ENCODE measurements around the gene ACR. TPM values are rescaled to one million over a fixed set of nuclear protein-coding genes. Genes with fewer than 3 reads are reported as not detected.
A peak's percentile ranks its signal among the peaks of the same experiment; 100 is the strongest.

The ACR gene
- polyA plus RNA-seq, 5 donors = 0.26 to 0.54 (median 0.37) TPM

DNA sequence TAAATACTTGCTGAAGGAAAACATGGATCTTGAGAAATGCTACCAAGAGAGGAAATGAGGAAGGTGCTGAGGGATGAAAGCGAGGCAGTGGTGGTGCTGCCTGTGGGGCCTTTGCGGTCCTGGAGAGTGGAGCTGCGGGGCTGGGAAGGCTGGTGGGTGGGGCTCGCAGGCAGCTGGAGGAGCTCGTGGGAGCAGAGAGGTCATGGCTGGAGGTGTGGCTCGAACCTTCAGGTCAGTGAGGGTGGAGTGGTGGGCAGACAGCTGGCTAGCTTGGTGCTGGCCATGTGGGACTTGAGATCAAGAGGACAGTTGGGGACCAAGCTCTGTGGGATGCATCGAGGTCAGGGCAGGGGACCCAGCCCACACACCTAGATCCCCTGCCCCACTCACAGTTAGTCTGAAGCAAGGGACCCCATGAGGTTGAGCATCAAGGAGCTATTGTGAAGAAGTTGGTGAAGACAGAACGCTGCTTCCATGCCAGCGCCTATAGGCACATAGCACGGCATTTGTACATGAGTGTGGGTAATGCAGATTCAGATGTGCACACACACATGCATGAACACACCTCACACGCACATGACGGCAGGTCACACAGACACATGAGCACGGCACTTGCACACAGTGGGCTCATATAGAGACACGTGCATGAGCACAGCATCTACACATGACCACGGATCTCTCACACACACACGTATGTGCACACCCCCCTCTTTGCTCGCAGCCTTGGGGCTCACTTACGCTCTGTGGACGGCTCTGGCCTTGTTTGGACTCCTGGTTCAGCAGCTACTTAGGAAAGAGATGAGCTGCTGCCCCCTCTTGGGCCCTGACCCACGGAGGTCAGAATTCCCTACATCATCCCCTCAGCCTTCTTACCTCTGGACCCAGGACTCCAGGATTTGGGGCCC is 34.9 kb upstream of the ACR start:
- DNase-seq = no peak

DNA sequence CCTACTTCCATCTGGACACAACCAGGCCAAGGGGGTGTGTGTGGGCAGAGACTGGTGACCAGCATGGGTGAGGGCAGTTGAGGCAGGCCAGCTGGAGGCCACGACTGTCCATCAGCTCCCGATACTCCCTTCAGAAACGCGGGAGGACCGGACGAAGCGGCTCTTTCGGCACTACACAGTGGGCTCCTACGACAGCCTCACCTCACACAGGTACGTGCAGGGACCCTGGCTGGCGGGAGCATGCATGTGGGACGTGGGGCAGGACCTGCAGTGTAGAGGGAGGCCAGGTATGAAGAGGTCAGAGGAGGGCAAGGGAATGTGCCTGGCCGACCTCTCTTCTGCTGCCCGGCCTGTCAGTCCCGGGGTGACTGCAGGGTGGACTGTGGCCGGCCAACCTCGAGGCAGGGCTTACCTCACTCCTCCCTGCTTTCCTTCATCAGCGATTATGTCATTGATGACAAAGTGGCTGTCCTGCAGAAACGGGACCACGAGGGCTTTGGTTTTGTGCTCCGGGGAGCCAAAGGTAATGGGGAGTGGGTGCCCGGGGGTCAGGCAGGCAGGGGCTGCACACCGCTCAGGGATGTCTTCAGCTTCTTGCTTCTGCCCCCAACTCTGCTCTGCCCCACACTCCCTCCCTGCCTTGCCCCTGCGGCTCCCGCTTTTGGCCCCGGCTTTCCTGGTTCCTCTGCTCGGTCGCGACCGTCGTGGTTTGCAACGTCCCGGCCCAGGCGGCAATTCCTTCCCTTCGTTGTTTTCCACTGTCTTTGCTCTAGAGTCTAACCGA is 34.1 kb upstream of the ACR start:
- DNase-seq = no peak

DNA sequence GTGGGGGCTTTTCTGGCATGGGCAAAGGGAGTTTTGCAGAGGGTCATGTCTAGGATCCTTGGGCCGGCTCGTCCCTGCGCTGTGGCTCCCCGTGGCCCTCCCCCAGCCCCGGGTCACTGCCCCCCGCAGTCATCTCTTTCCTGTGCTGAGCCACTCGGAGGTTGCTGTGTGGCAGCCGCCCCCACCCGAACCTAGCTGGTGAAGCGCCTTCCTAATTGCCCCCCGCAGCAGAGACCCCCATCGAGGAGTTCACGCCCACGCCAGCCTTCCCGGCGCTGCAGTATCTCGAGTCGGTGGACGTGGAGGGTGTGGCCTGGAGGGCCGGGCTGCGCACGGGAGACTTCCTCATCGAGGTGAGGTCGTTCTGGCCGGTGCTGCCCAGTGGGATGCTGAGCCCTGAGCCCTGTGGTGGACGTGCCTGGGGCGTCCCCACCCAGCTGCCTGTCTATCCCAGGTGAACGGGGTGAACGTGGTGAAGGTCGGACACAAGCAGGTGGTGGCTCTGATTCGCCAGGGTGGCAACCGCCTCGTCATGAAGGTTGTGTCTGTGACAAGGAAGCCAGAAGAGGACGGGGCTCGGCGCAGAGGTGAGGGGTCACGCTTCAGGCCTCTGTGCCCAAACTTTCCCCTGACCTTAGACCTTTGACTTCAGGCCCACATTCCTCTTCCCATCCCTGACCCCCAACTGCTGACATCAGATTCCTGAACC is 33.3 kb upstream of the ACR start:
- no peak for DNase-seq

DNA sequence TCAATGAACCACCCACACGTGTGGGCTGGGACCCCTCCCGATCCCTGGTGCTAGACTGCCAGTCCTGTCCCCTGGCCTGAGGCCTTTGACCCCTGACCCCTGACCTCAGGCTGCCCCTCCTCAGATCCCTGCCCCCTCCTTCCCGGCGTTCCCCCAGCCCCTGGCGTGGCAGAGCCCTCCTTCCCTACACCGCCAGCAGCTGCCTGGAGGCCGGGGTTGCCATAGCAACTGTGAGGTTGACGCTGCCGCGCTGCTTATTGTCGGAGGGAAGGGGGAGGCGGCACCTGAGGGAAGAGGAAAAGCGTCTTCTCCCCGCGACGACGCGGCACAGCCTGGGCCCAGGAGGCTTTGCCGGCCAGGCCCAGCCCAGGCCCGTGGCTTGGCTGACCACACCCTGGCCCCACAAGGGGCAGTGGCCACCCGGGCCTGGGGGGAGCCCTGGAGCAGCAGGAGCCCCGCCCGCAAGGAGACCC is 32.7 kb upstream of the ACR start:
- peak; percentile 66 to 68 for DNase-seq

GRCh38 chr22:50705851-50706351 is 32.1 kb upstream of the ACR start:
- no peak for DNase-seq

DNA sequence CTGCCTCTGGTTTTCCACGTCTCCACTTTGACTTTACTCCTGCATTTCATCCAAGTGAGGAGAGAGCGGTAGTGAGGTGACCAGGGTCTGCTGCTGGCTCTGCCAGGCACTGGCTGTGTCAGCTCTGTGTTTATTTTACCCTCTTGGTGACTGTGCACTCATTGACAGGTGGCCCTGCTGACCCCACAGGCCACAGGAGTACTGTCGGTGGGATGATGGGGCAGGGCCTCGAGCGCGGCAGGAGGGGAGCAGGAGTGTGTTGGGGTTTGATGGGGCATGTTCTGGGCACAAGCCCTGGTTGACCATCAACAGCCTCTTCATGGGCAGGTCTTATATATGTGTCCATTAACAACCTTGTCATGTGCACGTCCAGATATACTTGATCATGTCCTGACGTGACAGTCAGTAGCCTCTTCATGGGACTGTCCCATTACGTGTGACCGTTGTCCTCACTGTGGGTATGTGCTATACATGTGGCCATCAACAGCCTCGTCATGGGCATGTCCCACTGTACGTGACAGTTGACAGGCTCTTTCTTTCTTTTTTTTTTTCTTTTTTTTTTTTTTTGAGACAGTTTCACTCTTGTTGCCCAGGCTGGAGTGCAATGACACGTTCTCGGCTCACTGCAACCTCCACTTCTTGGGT is 31.4 kb upstream of the ACR start:
- DNase-seq = no peak

DNA sequence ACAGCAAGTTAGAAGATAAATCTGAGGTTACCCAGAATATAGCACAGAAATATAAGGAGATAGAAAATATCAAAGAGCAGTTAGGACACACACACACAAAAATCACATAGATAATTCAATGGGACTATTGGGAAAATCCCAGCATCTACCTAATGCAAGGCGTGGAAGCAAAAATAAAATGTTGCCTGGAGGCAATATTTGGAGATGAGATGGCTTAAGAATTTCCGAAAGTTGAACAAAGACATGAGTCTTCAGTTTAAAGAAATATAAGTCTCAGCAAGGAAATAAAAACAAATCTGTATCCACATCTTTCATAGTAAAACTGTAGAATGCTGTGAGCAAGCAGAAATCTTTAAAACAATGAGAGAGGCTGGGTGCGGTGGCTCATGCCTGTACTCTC is 29.5 kb upstream of the ACR start:
- DNase-seq = no peak

DNA sequence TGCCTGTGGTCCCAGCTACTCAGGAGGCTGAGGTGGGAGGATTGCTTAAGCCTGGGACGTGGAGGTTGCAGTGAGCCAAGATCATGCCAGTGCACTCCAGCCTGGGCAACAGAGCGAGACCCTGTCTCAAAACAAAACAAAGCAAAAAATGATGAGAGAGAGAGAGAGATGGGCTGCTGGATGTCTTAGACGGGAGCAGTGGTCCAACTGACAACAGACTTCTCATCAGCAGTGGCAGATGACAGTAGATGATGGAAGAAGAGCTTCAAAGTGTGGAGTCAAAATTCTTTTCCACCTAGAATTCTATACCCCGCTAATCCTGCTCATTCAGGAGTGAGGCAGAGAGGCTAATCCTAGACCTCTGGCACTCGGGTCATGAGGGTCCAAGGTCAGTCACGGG is 29.0 kb upstream of the ACR start:
- no peak for DNase-seq

DNA sequence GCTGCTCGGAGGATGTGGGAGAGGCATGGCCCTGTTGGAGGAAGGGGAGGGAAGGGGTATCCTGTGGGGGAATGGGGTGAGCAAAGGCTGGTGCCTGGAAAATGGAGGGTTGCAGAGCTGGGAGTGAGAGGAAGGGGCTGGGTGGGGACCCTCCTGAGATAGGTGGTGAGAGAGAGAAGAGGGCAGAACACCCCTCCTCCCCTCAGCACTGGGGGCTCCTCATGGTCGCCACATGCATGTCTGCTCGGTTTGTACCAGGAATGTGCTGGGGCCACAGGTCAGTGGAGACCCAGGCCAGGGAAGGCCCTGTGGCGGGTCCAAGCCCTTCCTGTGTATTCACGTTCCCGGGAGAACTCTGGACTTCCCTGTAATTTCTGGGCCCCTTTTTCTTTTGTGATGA is 27.8 kb upstream of the ACR start:
- no peak for DNase-seq

GRCh38 chr22:50710886-50711285 is 27.1 kb upstream of the ACR start:
- DNase-seq = no peak

DNA sequence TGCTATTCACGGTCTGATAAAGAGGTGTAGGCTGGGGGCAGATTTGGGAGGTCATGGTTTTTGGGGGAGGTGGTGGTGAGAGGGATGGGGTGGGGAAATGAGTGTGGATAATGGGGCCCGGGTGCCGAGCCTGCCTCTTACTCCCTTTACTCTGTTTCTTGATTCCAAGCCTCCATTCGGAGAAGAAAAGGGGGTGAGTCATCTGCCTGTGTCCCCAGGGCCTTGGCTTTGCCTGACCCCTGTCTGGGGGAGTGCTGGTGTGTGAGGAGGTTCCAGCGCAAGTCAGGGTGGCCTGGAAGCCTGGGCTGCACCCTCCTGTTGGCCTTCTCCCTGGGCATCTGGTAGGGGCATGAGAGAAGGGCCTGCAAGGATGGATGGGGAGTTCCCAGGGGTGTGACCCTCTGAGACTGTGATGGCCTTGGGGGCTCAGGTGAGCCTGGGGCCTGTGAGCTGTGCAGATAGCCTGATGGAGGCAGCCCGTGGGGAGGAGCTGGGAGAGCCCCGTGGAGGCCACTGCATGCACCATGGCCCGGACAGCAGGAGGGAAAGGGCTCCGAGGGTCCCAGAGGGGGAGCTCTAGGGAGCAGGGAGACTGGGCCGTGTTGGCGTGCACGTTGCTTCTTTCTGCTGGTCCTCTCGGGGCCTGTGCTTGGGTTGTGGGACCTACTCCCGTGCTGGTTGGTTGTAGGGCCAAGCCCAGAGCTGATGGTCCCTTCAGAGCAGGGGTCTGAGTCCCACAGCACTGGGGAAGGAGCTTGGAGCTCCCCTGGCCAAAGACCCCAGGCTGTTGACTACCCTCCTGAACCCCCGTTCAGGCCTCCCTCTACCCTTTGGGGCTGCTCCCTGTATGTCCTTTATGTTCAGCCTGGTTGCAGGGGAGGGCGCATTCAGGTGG is 26.3 kb upstream of the ACR start:
- no peak for DNase-seq

DNA sequence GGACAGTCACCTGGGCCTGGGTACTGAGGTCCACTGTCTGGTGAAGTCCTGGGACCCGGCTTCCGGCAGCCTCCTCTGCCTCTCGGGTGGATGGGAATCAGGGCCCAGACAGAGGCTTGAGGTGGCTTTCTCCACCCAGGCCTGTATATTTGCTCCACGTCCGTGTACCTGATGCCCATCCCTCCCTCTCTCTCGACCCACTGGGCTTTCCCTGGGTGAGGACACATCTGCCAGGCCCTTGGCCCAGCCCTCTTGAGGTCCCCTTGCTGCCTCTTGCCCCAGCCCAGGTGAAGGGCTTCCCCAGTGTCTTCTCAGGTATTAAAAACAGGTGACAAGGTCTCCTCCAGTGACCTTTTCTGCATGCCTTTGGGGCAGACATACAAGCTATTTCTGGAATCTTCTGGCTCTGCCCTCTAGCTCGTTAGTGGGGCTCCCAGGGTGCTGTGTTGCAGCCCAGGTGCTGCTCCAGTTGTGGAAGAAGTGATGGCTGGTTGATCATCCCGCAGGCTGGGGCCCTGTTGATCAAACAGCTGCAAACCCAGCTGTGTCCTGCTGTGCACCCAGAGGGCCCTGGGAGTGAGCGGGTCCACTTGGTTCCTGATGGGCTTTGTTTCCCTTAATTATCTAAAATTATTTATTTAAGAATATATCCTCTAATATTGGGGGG is 25.5 kb upstream of the ACR start:
- DNase-seq = no peak

- DNase-seq = no peak
These were observed 25.0 kb upstream of the ACR start for GRCh38 chr22:50713008-50713385.

DNA sequence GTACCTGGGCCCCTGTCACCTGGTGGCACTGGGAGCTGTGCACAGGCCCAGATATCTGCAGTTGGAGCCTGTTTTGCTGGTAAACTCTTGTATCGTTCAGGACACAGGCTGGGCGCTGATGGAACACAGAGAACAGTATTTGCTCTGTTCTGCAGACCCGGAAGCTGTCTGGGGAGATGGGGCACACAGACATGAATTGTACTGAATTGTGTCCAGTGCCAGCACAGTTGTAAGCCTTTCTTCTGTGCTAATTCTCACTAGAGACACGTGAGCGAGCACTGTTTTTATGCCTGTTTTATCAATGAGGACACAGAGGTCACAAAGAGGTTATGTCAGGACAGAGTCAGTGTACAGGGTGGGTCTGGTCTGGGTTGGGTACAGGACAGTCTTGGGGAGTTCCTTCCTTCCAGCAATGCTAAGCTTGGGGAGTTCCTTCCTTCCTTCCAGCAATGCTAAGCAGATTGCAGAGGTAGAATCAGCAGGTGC is 24.4 kb upstream of the ACR start:
- no peak for DNase-seq

- no peak for DNase-seq
These were observed 23.9 kb upstream of the ACR start for GRCh38 chr22:50714150-50714549.

DNA sequence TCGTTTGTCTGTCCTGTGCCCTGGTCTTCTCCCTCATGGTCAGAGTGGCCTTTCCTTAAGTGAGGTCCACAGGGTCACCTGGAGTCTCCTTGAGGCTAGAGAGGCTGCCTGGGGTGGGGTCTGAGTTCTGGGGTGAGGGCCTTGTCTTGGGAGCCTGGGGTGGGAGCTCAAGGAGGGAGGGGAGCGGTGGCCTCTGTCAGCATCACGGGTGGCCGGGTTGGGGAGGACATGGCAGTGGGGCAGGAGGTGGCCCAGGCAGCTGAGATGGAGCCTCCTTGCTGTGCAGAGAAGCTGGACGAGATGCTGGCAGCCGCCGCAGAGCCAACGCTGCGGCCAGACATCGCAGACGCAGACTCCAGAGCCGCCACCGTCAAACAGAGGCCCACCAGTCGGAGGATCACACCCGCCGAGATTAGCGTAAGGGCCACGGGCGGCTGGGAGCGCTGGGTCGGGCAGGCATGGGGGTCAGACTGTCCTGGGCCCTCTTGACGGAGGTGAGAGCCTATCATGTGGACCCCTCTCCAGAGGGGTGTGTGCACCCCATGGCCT is 23.3 kb upstream of the ACR start:
- DNase-seq = no peak

- DNase-seq = no peak
These were observed 22.8 kb upstream of the ACR start for GRCh38 chr22:50715250-50715649.

- no peak for DNase-seq
These were observed 22.2 kb upstream of the ACR start for GRCh38 chr22:50715776-50716175.

DNA sequence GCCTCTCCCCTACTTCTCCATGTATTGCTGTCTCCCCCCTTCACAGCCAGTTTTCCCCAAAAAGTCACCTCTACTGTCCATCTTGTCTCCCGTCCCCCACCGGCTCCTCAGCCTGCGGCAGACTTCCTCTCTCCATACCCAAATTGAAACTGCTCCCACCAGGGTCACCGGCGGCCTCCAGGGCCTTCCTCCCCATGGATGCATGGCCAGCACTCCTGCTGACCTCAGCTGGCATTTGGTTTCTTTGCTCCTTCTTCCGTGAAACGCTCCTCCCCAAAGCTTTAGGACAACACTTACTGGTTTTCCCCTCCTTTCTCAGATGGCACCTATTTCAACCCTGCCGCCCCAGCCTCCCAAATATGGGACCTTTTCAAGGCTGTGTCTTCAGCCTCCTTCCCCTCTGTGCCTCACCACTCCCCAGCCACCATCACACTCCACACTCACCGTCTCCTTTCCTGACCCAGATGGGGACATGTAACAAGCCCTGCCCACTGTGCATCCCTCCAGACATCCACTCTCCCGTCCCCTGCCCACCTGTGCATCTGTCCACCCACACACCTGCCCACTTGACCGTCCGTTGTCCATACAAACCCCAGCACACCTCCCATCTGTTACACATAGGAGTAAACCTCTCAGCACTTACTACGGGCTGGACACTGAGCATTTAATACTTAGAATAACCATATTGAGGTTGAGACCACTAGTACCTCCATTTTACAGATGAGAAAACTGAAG is 21.5 kb upstream of the ACR start:
- no peak for DNase-seq
